Stimulated activated naive CD4-positive, alpha-beta T cell treated with Interleukin-2 at 50 U/mL for 16 hours (primary cell): ENCODE data around the gene AP2B1.

Experiments used
- DNase-seq: peaks from one replicate; lab custom pipeline; 2025; lab: John Stamatoyannopoulos, UW

AP2B1 gene

DNA sequence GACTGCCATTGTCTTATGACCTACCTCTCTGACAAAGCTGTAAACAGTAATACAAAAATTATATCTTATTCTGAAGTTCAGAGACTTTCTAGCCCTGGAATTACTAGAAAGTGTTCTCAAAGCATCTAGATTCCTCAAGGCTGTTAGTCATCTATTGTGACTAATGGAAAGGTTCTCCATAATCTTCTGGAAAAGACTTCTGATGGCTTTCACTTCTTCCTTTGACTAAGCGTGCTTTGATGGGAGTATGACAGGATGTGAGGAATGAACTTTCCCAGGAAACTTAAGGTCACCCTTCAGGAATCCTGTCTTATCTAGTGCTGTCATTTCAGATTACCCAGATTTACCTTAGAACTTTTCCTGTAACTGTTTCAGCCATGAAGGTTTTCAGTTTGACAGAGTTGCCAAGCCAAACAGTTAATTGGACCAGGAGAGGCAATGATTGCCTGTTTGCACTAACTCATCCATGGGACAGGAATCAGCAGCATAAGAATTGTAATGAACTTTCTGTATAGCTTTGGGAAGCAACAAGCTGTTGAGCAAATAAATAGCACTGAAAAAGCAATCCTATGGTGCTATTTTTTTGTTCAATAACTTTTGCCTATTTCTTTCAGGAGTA, 43.5 kb downstream of the AP2B1 start:
- DNase-seq = no peak

GRCh38 chr17:35641032-35641431, 53.9 kb downstream of the AP2B1 start:
- DNase-seq = no peak

- no peak for DNase-seq
Measured at GRCh38 chr17:35645923-35646322, 58.8 kb downstream of the AP2B1 start.

DNA sequence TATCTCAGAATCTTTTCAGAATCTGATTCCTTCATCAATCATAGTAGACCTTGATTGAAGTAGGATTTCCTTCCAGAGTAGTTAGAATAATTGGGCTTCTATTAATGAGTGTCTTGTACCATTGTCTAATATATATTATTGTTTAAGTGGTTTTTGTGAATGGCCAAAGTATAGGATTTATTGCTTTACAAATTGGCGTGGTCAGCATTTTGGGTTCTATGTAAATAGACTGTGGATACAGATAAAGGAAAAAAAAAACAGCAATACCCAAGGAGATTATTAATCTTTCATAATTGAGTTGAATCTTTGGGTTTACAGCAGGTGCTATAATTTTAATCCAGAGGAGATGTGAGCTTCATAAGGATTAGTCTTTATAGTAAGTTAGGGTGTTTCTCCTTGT, 64.3 kb downstream of the AP2B1 start:
- DNase-seq = no peak

- DNase-seq = no peak
Measured at GRCh38 chr17:35653619-35654361, 66.7 kb downstream of the AP2B1 start.

DNA sequence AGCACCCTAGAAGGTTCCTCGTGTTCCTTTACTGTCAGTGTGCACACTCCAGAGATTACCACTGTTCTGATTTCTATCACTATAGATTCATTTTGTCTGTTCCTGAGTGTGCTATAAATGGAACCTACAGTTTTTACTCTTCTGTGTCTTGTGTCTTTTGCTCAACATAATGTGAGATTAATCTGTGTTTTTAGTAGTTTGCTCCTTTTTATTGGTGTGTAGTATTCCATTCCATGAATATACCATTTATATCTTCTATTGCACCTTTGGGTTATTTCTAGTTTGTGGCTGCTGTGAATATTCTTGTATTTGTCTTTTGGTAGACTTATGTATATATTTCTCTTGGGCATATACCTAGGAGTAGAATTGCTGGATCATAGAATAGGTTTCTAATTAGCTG, 68.2 kb downstream of the AP2B1 start:
- DNase-seq = no peak

- no peak for DNase-seq
Measured at GRCh38 chr17:35660902-35661301, 73.8 kb downstream of the AP2B1 start.

- no peak for DNase-seq
Measured at GRCh38 chr17:35664685-35665084, 77.6 kb downstream of the AP2B1 start.

DNA sequence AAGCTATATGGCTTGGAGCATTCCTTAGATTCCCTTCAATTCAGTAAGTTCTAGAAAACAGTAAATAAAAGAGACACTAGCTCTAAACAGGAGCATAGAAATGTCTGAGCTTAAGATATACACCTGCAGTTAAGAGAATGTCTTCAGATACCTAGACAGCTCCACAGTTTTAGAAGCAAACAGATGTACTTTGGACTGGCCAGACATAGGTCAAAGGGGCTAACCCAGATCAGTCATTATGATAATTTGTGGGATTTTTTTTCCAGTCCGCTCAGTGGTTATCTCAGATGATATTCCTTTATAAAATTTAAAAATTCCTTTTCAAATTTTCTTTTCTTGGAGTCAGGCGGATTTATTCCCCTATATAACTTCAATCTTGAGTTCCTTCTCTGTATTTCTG, 78.5 kb downstream of the AP2B1 start:
- no peak for DNase-seq

GRCh38 chr17:35666070-35666469, 78.9 kb downstream of the AP2B1 start:
- DNase-seq = no peak

DNA sequence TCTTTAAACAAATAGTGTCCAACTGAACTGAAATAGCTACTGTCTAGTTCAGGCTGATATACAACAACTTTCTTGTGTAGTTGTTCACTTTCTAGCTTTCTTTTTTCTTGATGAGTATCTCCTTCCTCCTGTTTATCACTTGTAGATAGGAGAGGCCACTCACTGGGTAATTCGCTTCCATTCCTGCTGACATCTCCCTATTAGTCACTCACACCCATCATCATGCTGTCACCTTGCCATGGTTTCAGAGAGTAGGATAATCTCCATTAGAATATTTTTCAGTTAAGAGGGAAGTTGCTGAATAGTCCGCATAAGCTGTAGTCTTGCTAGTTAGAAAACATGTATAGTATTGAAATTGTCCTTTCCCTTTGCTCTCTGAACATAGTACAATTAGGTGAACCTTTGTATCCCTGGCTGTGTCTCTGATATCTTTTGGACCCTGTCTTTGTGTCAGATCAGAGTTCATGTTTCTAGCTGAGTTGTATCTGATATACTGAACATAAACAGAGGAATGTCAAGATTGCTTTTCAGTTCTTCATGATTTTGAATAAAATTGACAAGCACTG, 79.9 kb downstream of the AP2B1 start:
- DNase-seq = no peak

DNA sequence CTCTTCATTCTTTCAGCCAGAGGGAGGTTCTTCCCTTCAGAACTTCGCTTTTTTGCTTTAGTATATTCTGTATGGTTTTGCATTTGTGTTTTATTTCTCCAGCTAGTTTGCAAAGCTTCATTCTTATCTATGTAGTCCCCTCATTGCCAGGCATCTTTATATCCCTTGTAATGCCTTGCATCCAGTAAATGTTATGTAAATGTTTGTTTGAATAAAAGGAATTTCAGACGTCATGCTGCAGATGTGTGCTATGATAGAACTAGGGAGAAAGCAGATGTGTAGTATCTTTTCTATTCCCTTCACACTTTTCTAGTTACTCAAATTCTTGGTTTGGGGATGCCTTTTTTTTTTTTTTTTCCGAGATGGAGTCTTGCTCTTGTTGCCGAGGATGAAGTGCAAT, 81.7 kb downstream of the AP2B1 start:
- DNase-seq = no peak

GRCh38 chr17:35674552-35674951, 87.4 kb downstream of the AP2B1 start:
- no peak for DNase-seq

GRCh38 chr17:35676441-35676840, 89.3 kb downstream of the AP2B1 start:
- DNase-seq = no peak

GRCh38 chr17:35679007-35679682, 92.0 kb downstream of the AP2B1 start:
- DNase-seq = no peak

- DNase-seq = no peak
Measured at GRCh38 chr17:35683591-35683990, 96.5 kb downstream of the AP2B1 start.

DNA sequence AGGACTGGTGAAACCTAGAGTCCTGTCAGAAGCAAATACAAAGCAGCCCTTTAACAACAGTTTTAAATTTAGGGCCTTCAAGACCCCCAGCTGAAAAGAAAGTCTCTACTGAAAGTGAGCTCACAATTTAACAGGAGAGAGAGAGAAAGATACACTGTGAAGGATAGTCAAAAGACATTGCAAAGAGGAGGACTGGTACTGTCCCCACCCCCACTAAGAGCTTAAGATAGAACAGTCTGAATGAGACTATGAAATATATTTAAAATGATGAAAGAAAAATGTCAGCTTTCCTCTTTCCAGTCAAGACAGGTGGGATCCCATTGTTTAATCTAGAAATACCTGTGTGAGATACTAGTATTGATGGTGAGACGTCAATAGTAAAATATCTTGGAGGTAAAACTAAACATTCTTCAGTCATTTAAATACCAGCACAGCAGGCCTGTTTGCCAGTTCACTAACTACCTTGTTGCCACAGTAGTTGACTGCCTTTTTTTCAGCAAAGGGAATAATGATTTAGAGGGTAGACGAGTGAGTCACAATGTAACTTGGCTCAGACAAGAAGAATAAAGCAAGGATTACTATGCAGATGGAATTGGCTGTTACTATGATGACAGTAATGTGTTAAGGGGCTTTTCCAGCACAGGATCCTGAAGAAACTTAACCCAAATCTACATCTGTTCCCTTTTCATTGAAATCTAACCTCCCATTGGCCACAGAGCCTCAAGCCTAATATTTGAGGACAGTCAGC, 97.1 kb downstream of the AP2B1 start:
- DNase-seq = no peak

DNA sequence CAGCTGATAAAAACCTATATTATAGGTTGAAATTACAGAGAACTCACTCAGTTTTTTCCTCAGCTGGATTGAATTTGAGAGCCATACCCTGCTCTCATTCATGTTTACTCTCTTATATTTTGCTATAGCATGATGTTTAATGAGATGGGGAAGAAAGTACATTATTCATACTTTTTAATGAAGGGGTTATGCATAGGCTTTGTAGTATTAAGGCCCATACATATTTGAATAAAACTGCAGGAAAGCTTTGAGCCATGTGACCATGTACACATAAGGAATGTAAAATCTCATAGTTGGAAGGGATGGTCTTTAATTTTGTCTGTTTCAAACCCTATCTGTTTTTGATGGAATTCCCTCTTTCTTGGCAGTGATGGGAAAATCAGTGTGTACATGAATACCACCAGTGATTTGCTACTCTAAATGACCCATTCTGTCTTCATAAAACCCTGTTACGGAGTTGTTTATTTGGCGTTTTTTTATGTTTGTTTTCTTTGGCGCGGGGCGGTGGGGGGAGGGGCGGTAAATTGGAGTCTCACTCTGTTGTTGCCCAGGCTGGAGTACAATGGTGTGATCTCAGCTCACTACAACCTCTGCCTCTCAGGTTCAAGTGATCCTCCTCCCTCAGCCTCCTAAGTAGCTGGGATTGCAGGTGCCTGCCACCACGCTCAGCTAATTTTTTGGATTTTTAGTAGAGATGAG, 105.5 kb downstream of the AP2B1 start:
- DNase-seq = no peak

DNA sequence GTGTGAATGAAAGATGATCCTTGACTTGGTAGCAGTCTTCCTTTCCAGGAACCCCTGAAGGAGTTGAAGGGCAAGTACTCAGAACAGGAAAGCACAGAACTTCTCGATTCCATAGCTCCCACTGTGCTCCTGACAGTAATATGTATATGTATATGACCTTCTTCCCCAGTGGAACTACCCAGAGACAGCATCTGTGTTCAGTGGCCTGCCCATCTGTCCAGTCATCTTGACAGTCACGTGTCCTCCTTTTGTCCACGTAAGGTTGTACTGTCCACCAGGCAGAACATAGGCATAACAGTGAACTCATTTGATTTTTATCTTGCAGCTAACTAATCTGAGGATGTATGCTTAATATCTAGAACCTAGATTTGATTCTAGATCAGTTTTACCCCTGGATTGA, 106.5 kb downstream of the AP2B1 start:
- DNase-seq = no peak

DNA sequence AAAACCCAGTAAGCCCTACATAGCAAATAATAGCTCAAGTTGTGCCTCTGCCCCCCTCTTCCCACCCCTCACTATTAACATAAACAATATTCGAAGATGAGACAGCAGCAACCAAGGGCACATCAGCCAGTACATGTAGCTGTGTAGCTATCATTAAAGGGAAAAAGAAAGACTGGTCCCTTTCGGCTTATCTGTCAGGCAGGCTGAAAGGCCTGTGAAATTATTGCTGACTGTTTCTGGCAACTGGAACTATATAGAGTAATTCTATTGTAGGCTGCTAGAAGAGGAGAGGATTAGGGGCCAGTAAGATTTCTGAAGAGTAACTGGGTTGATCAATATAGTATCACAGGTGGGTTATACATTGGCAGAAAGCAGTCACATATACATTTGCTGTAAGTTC, 107.8 kb downstream of the AP2B1 start:
- no peak for DNase-seq

- DNase-seq = no peak
Measured at GRCh38 chr17:35695613-35696012, 108.5 kb downstream of the AP2B1 start.

DNA sequence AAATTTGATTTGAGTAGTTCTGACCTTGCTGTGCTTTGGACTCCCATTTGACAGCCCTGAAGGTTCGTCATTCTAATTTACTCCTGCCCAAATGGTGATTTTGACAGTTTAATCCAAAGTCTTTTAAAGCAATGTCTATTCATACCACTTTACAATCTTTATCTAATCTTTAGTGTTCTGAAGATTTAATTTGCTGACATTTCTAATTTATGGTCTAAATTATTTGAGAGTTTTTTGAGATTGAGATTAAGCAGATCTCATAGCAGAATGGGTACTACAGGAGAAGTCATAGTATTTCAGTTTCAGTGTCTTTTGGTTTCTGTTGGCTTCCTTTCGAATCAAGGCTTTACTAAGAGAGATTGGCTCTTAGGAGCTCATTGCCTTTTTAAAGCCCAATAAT, 111.7 kb downstream of the AP2B1 start:
- DNase-seq = no peak
